Measurements from ENCODE around the gene NPC1L1.

The NPC1L1 gene

DNA sequence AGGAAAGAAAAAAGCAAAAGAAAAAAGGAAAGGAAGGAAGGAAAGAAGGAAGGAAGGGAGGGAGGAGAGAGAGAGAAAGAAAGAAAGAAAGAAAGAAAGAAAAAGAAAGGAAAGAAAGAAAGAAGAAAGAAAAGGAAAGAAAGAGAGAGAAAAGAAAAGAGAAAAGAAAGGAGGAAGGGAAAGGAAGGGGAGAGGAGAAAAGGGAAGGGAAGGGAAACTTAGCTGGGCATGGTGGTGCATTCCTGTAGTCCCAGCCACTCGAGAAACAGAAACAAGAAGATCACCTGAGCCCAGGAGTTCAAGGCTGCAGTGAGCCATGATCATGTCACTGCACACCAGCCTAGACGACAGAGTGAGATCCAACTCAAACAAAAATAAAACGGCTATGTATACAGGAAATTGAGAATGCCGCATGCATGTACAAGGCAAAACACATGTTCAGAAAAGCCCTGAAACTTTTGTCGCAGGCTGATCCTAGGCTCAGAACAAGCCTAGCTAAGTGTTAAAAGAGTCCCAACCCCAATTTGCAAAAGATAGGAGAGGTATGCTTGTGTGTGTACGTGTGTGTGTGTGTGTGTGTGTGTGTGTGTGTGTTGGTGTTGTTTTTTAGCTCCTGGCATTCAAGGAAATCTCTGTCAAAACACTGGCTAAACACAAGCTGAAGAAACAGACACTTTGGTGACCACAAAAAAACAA lies 6.6 kb upstream of the NPC1L1 start:
- Histone ChIP-seq H3K27me3 (ENCODE audit: control insufficient read depth in 1 of 2, insufficient read depth in 2 of 2, low read length in 2 of 2) (no peaks in the 10 kb centered on the region), H3K4me3 (ENCODE audit: low read length in 2 of 2) (no peak overlapping the region), H3K4me1 (ENCODE audit: control insufficient read depth, insufficient read depth, low read length) (no peaks in the 10 kb centered on the region), H3K27ac (ENCODE audit: low read length) (no peak overlapping the region), H3K9ac (ENCODE audit: low read length in 2 of 2) (no peak overlapping the region), H3K9me3 (ENCODE audit: control insufficient read depth in 2 of 2, low read length in 2 of 2) (no peaks in the 10 kb centered on the region), H3K36me3 (ENCODE audit: control insufficient read depth in 2 of 2, insufficient read depth in 2 of 2, low read length in 2 of 2) (no peaks in the 10 kb centered on the region)

DNA sequence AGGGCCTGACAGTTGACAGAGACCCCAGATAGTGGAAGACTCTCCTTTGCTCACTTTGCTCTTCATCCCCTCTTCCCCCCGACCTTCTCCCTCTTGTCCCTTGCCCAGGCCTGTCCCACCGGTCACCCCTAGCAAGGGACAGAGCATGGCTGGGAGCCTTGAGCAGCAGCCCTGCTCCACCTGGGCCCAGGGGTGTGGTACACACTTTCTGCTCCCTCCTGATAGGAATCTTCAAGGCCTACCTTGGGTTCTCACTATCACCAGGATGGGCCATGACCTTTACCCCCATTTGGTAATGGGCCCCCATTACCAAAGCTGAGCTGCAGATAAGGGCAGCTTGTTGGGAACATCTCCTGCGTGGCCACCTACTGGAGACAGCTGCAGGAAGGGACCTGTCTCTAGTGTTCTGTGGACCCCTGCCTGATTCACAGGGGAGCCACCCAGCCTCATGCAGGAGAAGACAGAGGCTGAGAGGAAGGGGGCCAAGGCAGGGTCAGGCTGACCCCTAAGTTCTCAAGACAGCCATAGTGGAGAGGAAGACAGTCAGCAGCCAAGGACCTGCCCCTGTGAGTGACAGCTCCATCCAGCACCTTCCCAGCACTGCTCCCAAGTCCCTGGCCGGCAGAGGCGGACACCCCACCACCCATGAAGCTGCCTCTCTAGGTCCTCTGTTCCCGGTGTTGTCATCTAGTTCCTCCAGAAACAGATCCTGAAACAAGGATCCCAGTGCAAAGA lies 913 bp upstream of the NPC1L1 start:
- H3K9ac ChIP-seq (ENCODE audit: low read length in 2 of 2) = no peak overlapping the region
- H3K9me3 ChIP-seq (ENCODE audit: control insufficient read depth in 2 of 2, low read length in 2 of 2) = no peaks in the 10 kb centered on the region
- H3K4me1 ChIP-seq (ENCODE audit: control insufficient read depth, insufficient read depth, low read length) = no peaks in the 10 kb centered on the region
- H3K27ac ChIP-seq (ENCODE audit: low read length) = no peak overlapping the region
- no peaks in the 10 kb centered on the region for H3K36me3 ChIP-seq (ENCODE audit: control insufficient read depth in 2 of 2, insufficient read depth in 2 of 2, low read length in 2 of 2)
- H3K4me3 ChIP-seq (ENCODE audit: low read length in 2 of 2) = no peak overlapping the region
- no peaks in the 10 kb centered on the region for H3K27me3 ChIP-seq (ENCODE audit: control insufficient read depth in 1 of 2, insufficient read depth in 2 of 2, low read length in 2 of 2)

DNA sequence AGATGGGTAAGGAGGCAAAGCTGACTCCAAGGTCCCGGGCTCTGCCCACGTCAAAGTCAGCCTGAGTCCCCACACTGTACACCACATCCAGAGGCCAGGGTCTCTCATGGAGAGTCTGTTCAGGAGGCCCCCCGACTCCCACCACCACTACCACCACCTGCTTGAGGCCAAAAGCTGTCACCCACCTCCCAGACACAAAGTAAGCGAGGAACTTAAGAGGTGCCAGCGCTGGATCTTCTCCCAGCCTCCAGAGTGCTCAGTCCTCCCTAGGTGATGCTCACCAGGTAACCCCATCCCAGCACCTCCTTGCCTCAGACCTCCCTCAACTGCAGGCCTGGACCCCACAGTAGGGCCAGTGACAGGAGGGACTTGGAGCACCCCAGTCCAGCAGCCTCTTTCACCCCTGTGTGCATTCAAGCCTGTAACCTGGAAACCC lies 520 bp downstream of the NPC1L1 start:
- no peaks in the 10 kb centered on the region for H3K4me1 ChIP-seq (ENCODE audit: control insufficient read depth, insufficient read depth, low read length)
- H3K9ac ChIP-seq (ENCODE audit: low read length in 2 of 2) = no peak overlapping the region
- no peak overlapping the region for H3K27ac ChIP-seq (ENCODE audit: low read length)

DNA sequence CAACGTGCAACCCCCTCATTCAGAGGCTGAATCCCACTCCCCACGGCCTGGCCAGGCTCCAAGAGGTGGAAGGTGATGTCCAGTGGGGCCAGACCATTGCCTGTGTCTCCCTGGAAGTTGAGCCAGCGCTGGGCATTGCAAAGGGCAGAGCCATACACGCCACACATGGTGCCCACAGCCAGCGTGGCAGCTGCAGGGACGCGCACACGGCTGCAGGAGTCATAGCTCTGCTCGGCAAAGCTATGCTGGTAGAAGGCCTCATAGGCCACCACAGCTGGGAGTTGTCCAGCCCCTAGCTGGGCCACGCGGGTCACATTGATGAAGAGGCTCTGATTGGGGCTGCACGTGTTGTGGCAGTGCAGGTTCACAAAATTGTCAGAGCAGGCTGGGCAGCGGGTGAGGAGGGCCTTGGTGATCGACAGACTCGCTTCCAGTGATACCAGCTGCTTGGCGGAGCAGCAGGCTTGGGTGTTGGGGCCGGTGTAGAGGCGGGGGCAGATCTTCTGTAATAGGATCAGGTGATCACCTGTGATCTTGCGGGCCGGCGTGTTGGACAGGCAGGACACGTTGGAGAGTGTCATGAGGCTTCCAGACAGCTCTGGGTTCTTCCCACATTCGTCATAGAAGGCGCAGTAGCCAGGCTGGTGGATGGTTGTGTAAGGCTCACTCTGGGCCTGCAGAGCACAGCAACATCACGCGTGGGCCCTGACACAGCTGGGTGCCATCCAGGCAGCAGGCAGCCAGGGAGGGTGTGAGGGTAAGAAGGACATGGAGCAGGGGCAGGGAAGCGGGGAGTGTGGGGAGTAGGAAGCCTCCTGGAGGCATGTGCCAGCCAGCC lies 1.2 kb downstream of the NPC1L1 start:
- H3K27ac ChIP-seq (ENCODE audit: low read length) = no peak overlapping the region
- H3K9ac ChIP-seq (ENCODE audit: low read length in 2 of 2) = no peak overlapping the region
- H3K4me3 ChIP-seq (ENCODE audit: low read length in 2 of 2) = no peak overlapping the region
- no peaks in the 10 kb centered on the region for H3K9me3 ChIP-seq (ENCODE audit: control insufficient read depth in 2 of 2, low read length in 2 of 2)
- no peaks in the 10 kb centered on the region for H3K4me1 ChIP-seq (ENCODE audit: control insufficient read depth, insufficient read depth, low read length)
- no peaks in the 10 kb centered on the region for H3K27me3 ChIP-seq (ENCODE audit: control insufficient read depth in 1 of 2, insufficient read depth in 2 of 2, low read length in 2 of 2)
- no peaks in the 10 kb centered on the region for H3K36me3 ChIP-seq (ENCODE audit: control insufficient read depth in 2 of 2, insufficient read depth in 2 of 2, low read length in 2 of 2)

More for the DNA sequence above, 520 bp downstream of the NPC1L1 start:
- Histone ChIP-seq H3K9me3 (ENCODE audit: control insufficient read depth in 2 of 2, low read length in 2 of 2) (no peaks in the 10 kb centered on the region), H3K27me3 (ENCODE audit: control insufficient read depth in 1 of 2, insufficient read depth in 2 of 2, low read length in 2 of 2) (no peaks in the 10 kb centered on the region), H3K4me3 (ENCODE audit: low read length in 2 of 2) (no peak overlapping the region), H3K36me3 (ENCODE audit: control insufficient read depth in 2 of 2, insufficient read depth in 2 of 2, low read length in 2 of 2) (no peaks in the 10 kb centered on the region)

DNA sequence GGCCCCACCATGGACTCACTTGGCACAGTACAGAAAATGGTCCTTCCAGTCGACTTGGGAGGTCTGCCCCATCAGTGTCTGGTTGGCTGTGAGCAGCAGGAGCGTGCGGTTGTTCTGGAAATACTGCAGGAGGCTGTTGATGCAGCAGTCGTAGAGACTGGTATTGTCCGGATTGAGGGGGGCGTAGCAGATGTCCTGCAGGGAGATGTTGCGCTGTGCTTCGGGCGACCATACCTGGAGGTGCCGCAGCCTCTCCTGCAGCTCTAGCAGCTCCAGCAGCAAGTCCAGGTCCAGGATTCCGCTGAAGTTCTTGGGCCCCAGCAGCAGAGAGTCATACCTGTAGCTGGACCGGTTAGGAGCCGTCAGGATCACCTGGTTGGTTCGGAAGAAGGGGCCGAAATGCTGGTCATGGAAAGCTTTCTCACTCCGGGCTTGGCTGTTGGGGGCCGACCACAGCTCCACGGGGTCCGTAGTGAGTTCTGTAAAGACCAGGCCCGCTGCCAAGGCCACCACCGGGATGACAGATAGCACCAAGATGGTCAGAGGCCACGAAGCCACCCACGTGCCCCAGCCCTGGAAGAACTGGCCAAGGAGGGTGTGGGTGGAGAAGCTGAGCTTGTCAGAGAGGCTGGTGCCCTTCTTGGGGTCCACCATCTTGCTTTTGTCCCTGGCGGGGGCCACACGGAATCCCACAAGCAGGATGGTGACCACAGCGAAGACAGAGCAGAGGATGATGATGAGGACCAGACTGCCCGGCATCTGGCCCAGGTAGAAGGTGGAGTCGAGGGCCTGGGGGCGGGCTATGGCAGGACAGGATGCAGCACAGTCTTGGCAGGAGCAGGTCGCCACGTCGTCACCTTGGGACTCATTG lies 2.1 kb downstream of the NPC1L1 start:
- Histone ChIP-seq H3K9ac (ENCODE audit: low read length in 2 of 2) (no peak overlapping the region), H3K36me3 (ENCODE audit: control insufficient read depth in 2 of 2, insufficient read depth in 2 of 2, low read length in 2 of 2) (no peaks in the 10 kb centered on the region), H3K4me1 (ENCODE audit: control insufficient read depth, insufficient read depth, low read length) (no peaks in the 10 kb centered on the region), H3K27me3 (ENCODE audit: control insufficient read depth in 1 of 2, insufficient read depth in 2 of 2, low read length in 2 of 2) (no peaks in the 10 kb centered on the region), H3K4me3 (ENCODE audit: low read length in 2 of 2) (no peak overlapping the region), H3K9me3 (ENCODE audit: control insufficient read depth in 2 of 2, low read length in 2 of 2) (no peaks in the 10 kb centered on the region), H3K27ac (ENCODE audit: low read length) (no peak overlapping the region)

DNA sequence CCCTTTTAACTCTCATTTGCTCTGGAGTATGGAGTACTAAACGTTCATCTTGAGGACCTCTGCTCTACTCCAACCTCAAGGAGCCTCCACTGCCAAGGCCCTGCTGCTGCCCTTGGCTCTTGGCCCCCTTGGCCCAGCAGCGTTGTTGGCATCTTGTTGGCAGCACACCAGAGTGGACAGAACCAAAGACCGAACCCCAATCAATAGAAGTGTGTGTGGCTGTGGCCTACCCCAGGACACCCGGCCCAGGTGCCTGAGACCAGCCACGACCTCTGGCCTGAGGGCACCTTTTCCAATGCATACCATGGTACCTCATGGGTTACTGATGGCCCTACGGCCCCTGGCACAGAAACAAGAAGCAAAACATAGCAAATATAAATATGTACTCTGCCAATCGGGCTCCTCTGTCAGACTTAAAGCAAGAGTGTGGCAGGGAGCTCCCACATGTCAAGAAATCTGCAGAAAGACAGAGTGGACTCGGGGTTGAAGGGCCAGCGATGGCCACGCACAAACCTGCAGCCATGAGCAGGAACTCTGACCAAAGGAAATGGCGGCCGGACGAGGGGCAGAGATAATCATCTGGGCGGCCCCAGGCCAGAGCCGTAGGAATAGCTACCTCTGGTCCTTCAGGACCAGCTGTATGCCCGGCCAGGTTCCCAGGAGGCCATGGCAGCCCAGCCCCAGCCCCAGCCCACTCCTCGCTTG lies 2.9 kb downstream of the NPC1L1 start:
- H3K4me1 ChIP-seq (ENCODE audit: control insufficient read depth, insufficient read depth, low read length) = no peaks in the 10 kb centered on the region
- no peaks in the 10 kb centered on the region for H3K9me3 ChIP-seq (ENCODE audit: control insufficient read depth in 2 of 2, low read length in 2 of 2)
- H3K36me3 ChIP-seq (ENCODE audit: control insufficient read depth in 2 of 2, insufficient read depth in 2 of 2, low read length in 2 of 2) = no peaks in the 10 kb centered on the region
- no peak overlapping the region for H3K27ac ChIP-seq (ENCODE audit: low read length)
- no peaks in the 10 kb centered on the region for H3K27me3 ChIP-seq (ENCODE audit: control insufficient read depth in 1 of 2, insufficient read depth in 2 of 2, low read length in 2 of 2)
- no peak overlapping the region for H3K4me3 ChIP-seq (ENCODE audit: low read length in 2 of 2)
- no peak overlapping the region for H3K9ac ChIP-seq (ENCODE audit: low read length in 2 of 2)

DNA sequence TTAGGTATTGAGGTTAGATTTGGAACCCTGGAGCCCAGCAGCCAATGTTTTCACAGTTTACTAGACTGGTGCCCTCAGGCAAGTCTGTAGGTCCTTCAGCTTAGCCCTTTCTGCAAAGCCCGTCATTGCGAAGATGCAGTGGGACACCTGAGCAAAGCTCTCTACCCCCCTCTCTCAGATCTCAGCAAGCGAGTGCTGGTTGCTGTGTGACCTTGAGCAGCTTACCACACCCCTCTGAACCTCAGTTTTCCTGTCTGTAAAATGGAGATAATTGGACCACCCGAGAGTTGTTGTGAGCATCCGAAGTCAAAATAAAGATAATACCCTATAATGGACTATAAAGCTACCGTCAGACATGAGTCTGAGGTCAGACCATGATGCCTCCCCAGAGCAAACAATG lies 3.7 kb downstream of the NPC1L1 start:
- no peaks in the 10 kb centered on the region for H3K36me3 ChIP-seq (ENCODE audit: control insufficient read depth in 2 of 2, insufficient read depth in 2 of 2, low read length in 2 of 2)
- H3K27me3 ChIP-seq (ENCODE audit: control insufficient read depth in 1 of 2, insufficient read depth in 2 of 2, low read length in 2 of 2) = no peaks in the 10 kb centered on the region
- no peaks in the 10 kb centered on the region for H3K9me3 ChIP-seq (ENCODE audit: control insufficient read depth in 2 of 2, low read length in 2 of 2)
- no peak overlapping the region for H3K9ac ChIP-seq (ENCODE audit: low read length in 2 of 2)
- no peak overlapping the region for H3K27ac ChIP-seq (ENCODE audit: low read length)
- H3K4me1 ChIP-seq (ENCODE audit: control insufficient read depth, insufficient read depth, low read length) = no peaks in the 10 kb centered on the region
- no peak overlapping the region for H3K4me3 ChIP-seq (ENCODE audit: low read length in 2 of 2)

DNA sequence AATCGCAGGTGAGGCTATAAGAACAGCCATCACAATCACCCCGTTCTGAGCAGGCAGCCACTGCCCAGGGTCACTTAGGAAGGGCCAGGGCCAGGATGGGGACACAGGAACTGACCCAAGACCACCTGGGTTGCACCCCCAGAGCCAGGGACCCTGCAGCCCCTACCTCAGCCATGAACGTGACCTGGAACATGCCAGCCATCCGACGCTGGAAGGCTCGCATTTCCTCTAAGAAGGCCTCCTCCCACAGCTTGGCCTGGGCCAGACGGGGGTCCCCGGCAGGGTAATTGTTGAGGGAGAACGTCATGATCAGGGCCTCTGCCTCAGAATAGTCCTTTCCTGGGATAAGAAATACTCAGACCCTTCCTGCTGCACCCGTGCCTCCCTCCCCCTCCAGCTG lies 5.0 kb downstream of the NPC1L1 start:
- H3K27ac ChIP-seq (ENCODE audit: low read length) = no peak overlapping the region
- H3K36me3 ChIP-seq (ENCODE audit: control insufficient read depth in 2 of 2, insufficient read depth in 2 of 2, low read length in 2 of 2) = no peaks in the 10 kb centered on the region
- H3K27me3 ChIP-seq (ENCODE audit: control insufficient read depth in 1 of 2, insufficient read depth in 2 of 2, low read length in 2 of 2) = no peaks in the 10 kb centered on the region
- no peaks in the 10 kb centered on the region for H3K9me3 ChIP-seq (ENCODE audit: control insufficient read depth in 2 of 2, low read length in 2 of 2)
- H3K4me3 ChIP-seq (ENCODE audit: low read length in 2 of 2) = no peak overlapping the region
- H3K9ac ChIP-seq (ENCODE audit: low read length in 2 of 2) = no peak overlapping the region
- H3K4me1 ChIP-seq (ENCODE audit: control insufficient read depth, insufficient read depth, low read length) = no peaks in the 10 kb centered on the region

DNA sequence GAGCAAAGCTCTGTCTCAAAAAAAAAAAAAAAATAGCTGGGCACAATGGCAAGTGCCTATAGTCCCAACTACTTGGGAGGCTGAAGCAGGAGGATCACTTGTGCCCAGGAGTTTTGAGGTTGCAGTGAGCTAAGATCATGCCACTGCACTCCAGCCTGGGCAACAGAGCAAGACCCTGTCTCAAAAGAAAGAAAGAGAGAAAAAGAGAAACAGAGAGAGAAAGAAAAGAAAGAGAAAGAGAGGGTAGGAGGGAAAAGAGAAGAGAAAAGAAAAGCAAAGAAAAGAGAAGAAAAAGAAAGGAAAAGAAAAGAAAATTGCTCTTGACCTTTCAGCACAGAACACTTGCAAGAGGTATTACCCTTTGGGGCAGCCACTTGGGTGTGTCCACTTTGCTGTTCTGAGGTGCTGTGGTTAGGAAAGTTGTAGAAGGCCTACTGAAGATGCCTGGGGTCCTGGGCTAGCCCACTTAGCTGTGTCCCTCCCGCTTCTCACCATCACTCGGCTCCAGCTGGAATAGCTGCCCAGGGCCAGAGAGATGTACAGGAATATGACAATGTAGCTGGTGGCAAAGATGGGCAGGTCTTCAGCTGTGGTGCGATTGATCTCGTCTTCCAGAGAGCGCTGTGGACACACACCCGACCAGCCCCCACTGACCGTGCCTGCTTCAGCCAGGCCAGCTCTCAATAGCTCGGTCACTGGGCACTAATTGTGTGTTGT lies 5.6 kb downstream of the NPC1L1 start:
- no peaks in the 10 kb centered on the region for H3K9me3 ChIP-seq (ENCODE audit: control insufficient read depth in 2 of 2, low read length in 2 of 2)
- no peak overlapping the region for H3K27ac ChIP-seq (ENCODE audit: low read length)
- H3K4me1 ChIP-seq (ENCODE audit: control insufficient read depth, insufficient read depth, low read length) = no peaks in the 10 kb centered on the region
- H3K36me3 ChIP-seq (ENCODE audit: control insufficient read depth in 2 of 2, insufficient read depth in 2 of 2, low read length in 2 of 2) = no peaks in the 10 kb centered on the region
- H3K9ac ChIP-seq (ENCODE audit: low read length in 2 of 2) = no peak overlapping the region
- H3K27me3 ChIP-seq (ENCODE audit: control insufficient read depth in 1 of 2, insufficient read depth in 2 of 2, low read length in 2 of 2) = no peaks in the 10 kb centered on the region
- H3K4me3 ChIP-seq (ENCODE audit: low read length in 2 of 2) = no peak overlapping the region
